ENCODE measurements around the gene ACCS.

GRCh38 chr11:44088377-44088776 is 22.3 kb downstream of the ACCS start:
- TF ChIP-seq CTCF (IDR thresholded peaks at IDR 0.05 in 2 of 3, conservative IDR thresholded peaks at IDR 0.05 in 1 of 3; ENCODE audit: insufficient read depth in 2 of 3, low read depth in 1 of 3, low read length in 3 of 3), result no peak
- no peak for TF ChIP-seq TAF1 (IDR thresholded peaks at IDR 0.05; ENCODE audit: control insufficient read depth, extremely low read depth, insufficient read depth, low read length, severe bottlenecking)
- no peak for TF ChIP-seq RAD21 (CRISPR knock-in tag; conservative IDR thresholded peaks at IDR 0.05 in 1 of 2, IDR thresholded peaks at IDR 0.05 in 1 of 2)
- TF ChIP-seq ARNT (IDR thresholded peaks at IDR 0.05), result no peak
- no peak for TF ChIP-seq ZNF778 (CRISPR knock-in tag; IDR thresholded peaks at IDR 0.05)
- TF ChIP-seq ZNF165 (CRISPR knock-in tag; IDR thresholded peaks at IDR 0.05; ENCODE audit: borderline replicate concordance), result no peak
- TF ChIP-seq E2F5 (CRISPR knock-in tag; IDR thresholded peaks at IDR 0.05), result no peak
- TF ChIP-seq PHF8 (IDR thresholded peaks at IDR 0.05; ENCODE audit: borderline replicate concordance, low read length), result no peak
- TF ChIP-seq YY1 (IDR thresholded peaks at IDR 0.05; ENCODE audit: borderline replicate concordance in 1 of 3, control insufficient read depth in 1 of 3, extremely low read depth in 1 of 3, insufficient read depth in 3 of 3, insufficient read length in 1 of 3, insufficient replicate concordance in 2 of 3, low read depth in 1 of 3, low read length in 2 of 3), result no peak
